Left renal cortex interstitium (tissue), 4 donors: ENCODE data around the gene SDF4. TPM values are rescaled to one million over a fixed set of nuclear protein-coding genes. Genes with fewer than 3 reads are reported as not detected.
A peak's percentile ranks its signal among the peaks of the same experiment; 100 is the strongest.

Experiments used
- DNase-seq, 4 donors: peaks; one replicate each; pipeline ENCODE4 v3.0.0-alpha.2; 2013; ENCODE audit warnings: low read depth in 4 of 4, low spot score in 2 of 4, missing footprints in 1 of 4
- polyA plus RNA-seq, 4 donors: library from polyadenylated mRNA; unstranded; fragments of 120-200 nt; gene quantifications; one replicate each; pipeline ENCODE4 v1.2.1, GENCODE V29; 2013; ENCODE audit not compliant: insufficient read length in 4 of 4

Gene SDF4
- 100 to 1,000 TPM; 115 to 144 (median 130) TPM for polyA plus RNA-seq

- DNase-seq = peak; percentile 62 to 94 (median 90)
Measured at GRCh38 chr1:1231400-1232207, at the start of gene SDF4. SDF4 (minus strand) TSS chr1:1232001; CDS start chr1:1228772, 3,229 bp downstream.

DNA sequence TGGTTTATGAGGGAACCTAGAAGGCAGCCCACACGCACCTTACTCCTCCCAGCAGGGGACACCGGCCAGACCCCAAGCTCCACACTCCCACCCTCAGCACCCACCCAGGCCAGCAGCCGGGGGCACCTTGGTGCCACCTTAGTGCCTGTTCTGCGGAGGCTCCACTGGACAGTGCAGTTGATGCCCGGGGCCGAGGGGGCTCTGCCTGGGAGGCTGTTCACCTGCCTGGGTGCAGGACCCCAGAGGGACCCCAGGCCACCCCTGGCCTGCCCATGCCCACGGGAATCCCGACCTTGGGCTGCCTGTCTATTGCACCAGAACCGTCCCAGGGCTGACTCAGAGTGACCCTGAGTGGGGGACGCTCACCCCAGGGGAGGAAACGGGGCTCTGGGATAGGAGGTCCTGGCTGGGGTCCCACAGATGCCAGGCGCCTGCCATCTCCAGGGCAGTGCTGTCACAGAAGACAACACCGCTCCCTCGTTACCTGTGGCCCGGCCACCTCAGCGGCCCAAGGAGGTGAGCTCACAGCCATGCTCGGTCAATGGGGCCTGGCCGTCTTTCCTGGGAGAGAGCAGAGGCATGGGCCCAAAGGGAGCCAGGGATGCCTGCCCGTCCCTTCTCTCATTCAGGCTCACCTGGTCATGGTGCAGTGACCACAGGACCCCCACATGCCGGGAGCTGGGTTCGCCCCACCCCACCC, 49.1 kb upstream of the SDF4 start:
- DNase-seq = no peak

DNA sequence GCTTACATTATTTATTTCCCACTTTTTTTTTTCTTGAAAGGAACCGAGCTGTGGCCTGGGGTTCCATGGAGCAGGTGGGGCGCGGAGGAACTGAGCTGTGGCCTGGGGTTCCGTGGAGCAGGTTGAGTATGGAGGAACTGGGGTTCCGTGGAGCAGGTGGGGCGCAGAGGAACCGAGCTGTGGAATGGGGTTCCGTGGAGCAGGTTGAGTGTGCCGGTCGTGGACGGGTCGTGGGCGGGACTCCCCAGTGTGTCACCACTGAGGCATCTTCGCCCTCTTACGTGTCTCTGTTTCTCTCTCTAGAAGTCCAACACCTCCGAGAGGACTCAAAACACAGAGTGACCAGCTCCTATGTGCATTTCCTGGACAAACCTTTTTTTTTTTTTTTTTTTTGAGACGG, 47.2 kb upstream of the SDF4 start:
- no peak for DNase-seq

DNA sequence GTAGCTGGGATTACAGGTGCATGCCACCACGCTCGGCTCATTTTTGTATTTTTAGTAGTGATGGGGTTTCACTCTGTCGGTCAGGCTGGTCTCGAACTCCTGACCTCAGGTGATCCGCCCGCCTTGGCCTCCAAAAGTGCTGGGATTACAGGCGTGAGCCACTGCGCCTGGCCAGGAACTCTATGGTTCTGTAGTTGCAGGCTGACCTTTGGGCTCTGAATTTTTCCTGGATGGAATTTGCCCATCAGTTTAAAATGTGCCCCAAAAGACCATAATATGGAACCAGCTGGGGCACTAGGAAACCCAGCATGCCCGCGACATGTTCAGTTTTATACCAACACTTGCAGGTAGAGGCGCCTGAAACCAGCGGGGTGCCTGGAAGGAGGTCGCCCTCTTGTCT, 46.8 kb upstream of the SDF4 start:
- no peak for DNase-seq

GRCh38 chr1:1275836-1276235, 44.0 kb upstream of the SDF4 start:
- no peak for DNase-seq

DNA sequence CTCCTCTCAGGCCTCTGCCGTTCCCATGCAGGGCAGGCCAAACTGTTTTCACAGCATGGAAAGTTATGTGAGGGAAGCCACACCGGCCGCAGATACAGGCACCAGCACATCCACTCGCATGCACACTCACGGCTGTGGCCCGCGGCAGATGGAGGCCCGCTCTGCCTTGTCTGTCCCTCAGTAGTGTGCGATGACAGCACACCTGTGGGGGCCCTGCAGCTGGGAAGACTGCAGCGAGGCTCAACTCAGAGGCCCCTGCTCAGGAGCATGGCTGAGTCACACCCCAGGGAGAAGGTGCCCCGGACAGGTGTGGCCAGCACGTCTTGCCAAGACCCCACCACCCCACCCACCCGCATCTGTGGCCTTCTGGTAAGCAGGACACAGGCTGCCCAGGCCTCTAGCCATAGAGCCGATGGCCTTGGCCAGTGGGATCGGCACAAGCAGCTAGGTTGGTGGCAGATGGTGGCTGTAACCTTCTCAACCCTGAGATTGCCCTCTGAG, 43.2 kb upstream of the SDF4 start:
- no peak for DNase-seq

DNA sequence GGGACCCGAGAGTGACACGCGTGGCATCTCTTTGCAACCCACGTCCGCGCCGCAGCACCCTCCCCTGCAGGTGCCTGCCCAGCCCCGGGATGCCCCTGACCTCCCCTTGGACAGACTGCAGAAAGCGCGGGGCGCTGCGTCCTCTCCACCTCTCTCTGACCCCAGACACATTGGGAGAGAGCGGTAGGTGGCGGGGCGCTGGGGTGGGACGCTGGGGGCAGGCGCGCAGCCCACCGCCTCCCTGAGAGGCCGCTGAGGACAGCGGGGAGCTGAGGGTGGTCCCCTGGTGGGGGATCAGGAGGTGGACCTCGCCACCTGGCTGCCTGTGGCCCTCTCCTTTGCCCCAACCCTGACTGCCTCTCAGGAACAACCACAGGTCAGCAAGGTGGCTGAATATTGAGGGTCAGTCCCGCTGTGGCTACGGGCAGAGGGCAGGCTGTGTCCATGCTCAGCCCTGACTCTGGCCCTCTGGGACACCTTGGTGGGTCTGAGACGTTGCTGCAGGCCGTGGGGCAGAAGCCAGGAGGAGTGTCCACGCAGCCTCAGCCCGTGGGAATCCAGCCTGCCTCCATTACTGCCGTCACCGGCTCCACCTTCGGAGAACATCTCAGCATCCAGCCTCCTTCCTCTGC, 42.6 kb upstream of the SDF4 start:
- DNase-seq = no peak

- peak in 3 of 4 donors; percentile 67 to 79 (median 73) for DNase-seq
Measured at GRCh38 chr1:1273512-1274298, 41.9 kb upstream of the SDF4 start, which contains the start of gene UBE2J2. UBE2J2 (minus strand) TSS chr1:1273854; CDS start chr1:1267992, 5,862 bp downstream.

DNA sequence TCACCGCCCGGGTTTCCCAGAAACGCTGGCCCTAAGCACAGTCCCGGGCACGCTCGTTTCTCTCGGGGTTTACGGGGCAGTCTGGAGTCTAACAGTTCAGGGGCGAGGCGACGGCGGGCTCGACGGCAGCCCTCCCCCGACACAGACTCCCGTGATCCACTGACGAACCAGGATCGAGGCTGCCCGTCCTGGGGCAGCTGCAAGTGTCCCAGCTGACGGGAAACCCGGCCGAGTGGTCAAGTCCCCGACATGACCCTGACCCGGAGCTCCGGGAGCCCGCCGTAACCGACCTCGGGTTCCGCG, 41.4 kb upstream of the SDF4 start:
- no peak for DNase-seq

DNA sequence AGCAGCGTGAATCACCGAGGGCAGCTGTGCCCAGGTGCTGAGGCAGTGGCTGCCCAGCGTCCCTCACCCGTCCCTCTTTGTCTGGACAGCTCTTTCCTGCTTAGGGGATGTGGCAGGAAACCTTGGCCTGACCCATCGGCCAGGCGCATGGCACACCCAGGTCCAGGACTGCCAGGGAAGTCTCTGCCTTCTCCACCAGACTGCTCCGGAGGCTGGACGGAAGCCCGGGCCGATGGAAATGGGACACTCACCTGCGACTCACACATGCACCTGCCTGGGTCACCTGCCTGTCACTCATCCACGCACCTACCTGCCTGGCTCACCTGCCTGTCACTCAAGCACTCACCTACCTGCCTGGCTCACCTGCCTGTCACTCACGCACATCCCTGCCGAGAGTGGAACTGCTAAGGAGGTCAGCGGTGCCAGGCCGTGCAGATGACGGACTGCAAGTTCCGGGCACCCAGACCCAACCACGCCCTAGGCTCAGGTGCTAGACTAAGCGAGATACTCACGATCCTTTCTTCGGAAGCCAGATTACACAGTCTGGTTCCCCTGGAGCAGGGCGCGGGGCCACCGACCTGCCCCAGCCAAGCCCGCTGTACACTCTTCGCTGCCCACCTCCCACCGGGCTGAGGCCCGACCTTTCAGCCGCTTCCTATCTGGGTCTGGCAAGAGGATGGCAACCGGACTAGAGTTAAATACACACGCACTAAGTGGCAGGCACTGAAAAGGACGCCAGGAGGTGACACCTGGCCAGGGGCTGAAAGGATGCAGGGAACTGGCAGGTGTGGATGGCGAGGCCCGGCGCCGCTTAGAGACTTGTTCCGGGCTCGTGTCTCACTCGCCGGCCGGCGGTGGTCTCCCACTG, 40.8 kb upstream of the SDF4 start:
- DNase-seq = no peak

- no peak for DNase-seq
Measured at GRCh38 chr1:1270813-1271212, 39.0 kb upstream of the SDF4 start.

DNA sequence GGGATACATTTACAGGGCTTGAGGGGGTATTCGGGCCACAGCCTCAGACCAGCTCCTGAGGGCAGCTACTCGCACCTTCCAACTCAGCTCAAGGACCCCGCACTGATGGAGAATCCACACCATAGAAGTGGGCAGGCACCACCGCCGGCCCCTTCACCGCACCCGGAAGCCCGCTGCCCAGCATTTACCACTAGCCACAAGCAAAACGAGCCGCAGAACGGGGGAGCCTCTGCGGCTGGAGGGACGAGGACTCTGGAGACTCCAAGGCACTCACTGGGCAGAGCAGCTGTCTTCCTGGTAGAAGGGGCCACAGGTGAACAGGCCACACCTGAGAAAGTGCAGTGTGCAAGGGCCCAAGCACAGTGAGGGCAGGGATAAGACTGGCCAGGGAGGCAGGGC, 36.5 kb upstream of the SDF4 start:
- no peak for DNase-seq

- DNase-seq = no peak
Measured at GRCh38 chr1:1267488-1268283, 35.9 kb upstream of the SDF4 start.

GRCh38 chr1:1264868-1265272, 33.1 kb upstream of the SDF4 start:
- DNase-seq = no peak

GRCh38 chr1:1264026-1264425, 32.2 kb upstream of the SDF4 start:
- DNase-seq = no peak

DNA sequence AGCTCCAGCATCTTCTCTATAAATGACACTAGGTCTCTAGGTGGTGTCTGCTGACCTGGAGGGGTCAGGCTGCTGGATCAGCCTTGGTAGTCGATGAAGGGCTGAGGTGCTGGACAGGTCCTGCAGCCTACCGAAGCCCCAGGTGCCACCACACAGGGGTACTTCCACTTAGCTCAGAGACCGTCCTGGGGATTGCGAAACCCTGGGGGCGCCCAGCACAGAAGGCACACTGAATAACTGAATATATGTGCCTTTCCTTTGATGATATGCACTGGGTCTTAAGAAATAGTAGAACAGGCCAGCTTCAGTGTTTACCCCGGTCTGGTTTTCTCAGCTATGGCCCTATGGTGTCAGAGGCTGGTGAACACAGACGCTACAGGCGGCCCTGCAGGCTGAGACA, 31.0 kb upstream of the SDF4 start:
- DNase-seq = no peak

DNA sequence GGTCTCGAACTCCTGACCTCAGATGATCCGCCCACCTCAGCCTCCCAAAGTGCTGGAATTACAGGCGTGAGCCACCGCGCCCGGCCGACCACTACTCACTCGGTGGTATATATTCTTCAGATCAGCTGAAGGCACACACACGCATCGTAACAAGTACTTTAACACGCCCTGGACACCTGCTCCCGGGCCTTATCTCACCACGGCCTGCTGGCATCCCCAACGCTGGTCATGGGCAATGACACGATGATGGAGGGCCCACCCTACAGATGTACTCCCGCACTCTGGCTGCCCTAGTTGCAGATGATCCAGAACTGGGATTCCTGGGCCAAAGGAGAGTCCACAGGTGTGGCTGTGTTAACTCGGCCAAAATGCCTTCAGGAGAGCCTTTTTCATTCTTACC, 30.3 kb upstream of the SDF4 start:
- no peak for DNase-seq

DNA sequence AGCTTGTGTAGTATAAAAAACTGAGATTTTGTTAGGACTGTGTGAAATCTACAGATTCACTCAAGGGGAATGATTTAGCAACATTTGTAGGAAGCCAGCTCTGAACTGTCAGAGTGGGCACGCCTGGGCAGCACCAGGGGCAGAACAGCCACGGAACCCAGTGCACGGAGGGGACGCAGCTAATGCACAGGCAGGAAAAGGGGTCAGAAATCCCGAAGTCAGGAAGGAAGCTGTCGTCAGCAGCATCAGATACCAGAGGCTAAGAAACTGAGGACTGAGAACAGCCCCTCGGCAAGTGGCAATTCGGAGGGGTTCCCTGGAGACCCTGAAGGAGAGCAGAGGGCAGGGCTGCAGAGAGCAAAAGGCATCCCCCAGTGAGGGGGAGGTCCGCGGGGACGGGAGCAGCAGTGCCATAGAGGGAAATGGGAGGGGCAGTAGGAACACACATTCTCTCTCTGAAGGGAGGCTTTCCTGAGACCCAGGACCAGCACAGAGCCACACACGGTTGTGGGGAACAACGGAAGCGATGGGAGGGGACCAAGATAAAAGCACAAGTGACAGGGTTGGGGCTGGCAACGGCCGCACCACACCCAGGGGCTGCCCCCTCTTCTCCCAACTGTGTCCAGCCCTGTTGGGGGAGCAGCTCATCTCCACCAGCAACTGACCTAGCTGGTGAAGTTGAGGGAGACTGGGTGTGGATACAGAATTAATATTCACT, 29.2 kb upstream of the SDF4 start:
- DNase-seq = no peak
